Calu3 (cell line): ENCODE data around the gene PHYKPL. TPM values are rescaled to one million over a fixed set of nuclear protein-coding genes. Genes with fewer than 3 reads are reported as not detected.
"Not testable (repeated sequence)": the region's sequence is repeated elsewhere in the genome, so short reads cannot be mapped to it uniquely, and the experiment has no call there.

Experiments used
- BruUV-seq: library from RNA; stranded (reverse); fragments of 400-500 nt; replicated peaks from 2 replicates; lab custom pipeline; 2021; lab: Mats Ljungman, UMichigan
- CTCF ChIA-PET: fragments of 300-600 bp; sonication (Branson Sonifier 250); formaldehyde crosslinking; loops from one replicate; lab custom pipeline; 2022; ENCODE audit warnings: antibody characterized with exemption; lab: Charles Lee
- DNase-seq: peaks from one replicate; pipeline ENCODE4 v3.0.0; 2022
- H3K27ac Mint-ChIP-seq: one replicate; pipeline ENCODE4 v1.8.0; 2022; ENCODE audit warnings: mixed read lengths; ENCODE audit not compliant: unreplicated experiment
- H3K27me3 Mint-ChIP-seq: one replicate; pipeline ENCODE4 v1.8.0; 2022; ENCODE audit warnings: mixed read lengths; ENCODE audit not compliant: unreplicated experiment
- H3K36me3 Mint-ChIP-seq: one replicate; pipeline ENCODE4 v1.8.0; 2022; ENCODE audit warnings: mild to moderate bottlenecking, moderate library complexity, mixed read lengths; ENCODE audit not compliant: insufficient read depth, unreplicated experiment
- H3K4me1 Mint-ChIP-seq: one replicate; pipeline ENCODE4 v1.8.0; 2022; ENCODE audit warnings: mild to moderate bottlenecking, low read depth, mixed read lengths; ENCODE audit not compliant: unreplicated experiment
- H3K4me3 Mint-ChIP-seq: one replicate; pipeline ENCODE4 v1.8.0; 2022; ENCODE audit warnings: mild to moderate bottlenecking, low read depth, moderate library complexity, mixed read lengths; ENCODE audit not compliant: unreplicated experiment
- H3K9me3 Mint-ChIP-seq: one replicate; pipeline ENCODE4 v1.8.0; 2022; ENCODE audit warnings: low read depth, mixed read lengths; ENCODE audit not compliant: unreplicated experiment
- CTCF ChIP-seq: fragments of 200-600 bp; IDR thresholded peaks from one replicate; pipeline ENCODE4 v1.8.0; 2022; ENCODE audit warnings: antibody characterized with exemption; ENCODE audit not compliant: unreplicated experiment
- intact Hi-C: fragments of 100-400 bp; cut with micrococcal nuclease; formaldehyde crosslinking; loops from one replicate; pipeline ENCODE4 v1.10.0; 2022; ENCODE audit not compliant: unreplicated experiment
- total RNA-seq: library from RNA; stranded (reverse); gene quantifications from 2 replicates; pipeline ENCODE4 v1.2.3, GENCODE V29; 2022

PHYKPL gene
- total RNA-seq, 1 experiment from 2014 or later: 96.7 TPM

- no peak overlapping the region for H3K4me3 Mint-ChIP-seq
- H3K36me3 Mint-ChIP-seq: no peaks in the 10 kb centered on the region
- DNase-seq: no peak
- CTCF ChIA-PET: no interaction called here
- BruUV-seq: no TSS peak
- no peak for TF ChIP-seq CTCF
- no peak overlapping the region for H3K27ac Mint-ChIP-seq
- no peaks in the 10 kb centered on the region for H3K4me1 Mint-ChIP-seq
- intact Hi-C loops: no loop called here
- peaks cover 52% of the 10 kb centered on the region for H3K27me3 Mint-ChIP-seq
- no peaks in the 10 kb centered on the region for H3K9me3 Mint-ChIP-seq
Measured at GRCh38 chr5:178256746-178257145, 24.1 kb upstream of the PHYKPL start.

- H3K4me3 Mint-ChIP-seq, H3K36me3 Mint-ChIP-seq, CTCF ChIA-PET, BruUV-seq, DNase-seq, intact Hi-C loops, H3K27ac Mint-ChIP-seq, H3K9me3 Mint-ChIP-seq, H3K4me1 Mint-ChIP-seq: not testable (repeated sequence)
- H3K27me3 Mint-ChIP-seq: peaks cover 34% of the 10 kb centered on the region
Measured at GRCh38 chr5:178253632-178254031, 21.0 kb upstream of the PHYKPL start.

GRCh38 chr5:178252258-178252657 lies 19.7 kb upstream of the PHYKPL start:
- Mint-ChIP-seq H3K36me3 (no peaks in the 10 kb centered on the region), H3K4me3 (no peak overlapping the region), H3K9me3 (no peaks in the 10 kb centered on the region), H3K27ac (no peak overlapping the region), H3K4me1 (no peaks in the 10 kb centered on the region), H3K27me3 (peaks cover 34% of the 10 kb centered on the region)
- no peak for TF ChIP-seq CTCF
- CTCF ChIA-PET: no interaction called here
- intact Hi-C loops: no loop called here
- BruUV-seq: no TSS peak
- DNase-seq: no peak

- peaks cover 32% of the 10 kb centered on the region for H3K27me3 Mint-ChIP-seq
- no peaks in the 10 kb centered on the region for H3K36me3 Mint-ChIP-seq
- CTCF ChIA-PET: interaction anchor here (0.7 kb wide), 2 partner anchors 256 to 297 kb away, joined by 6 to 12 read pairs; no protein-coding TSS in a partner anchor
- H3K4me3 Mint-ChIP-seq: no peak overlapping the region
- no peak overlapping the region for H3K27ac Mint-ChIP-seq
- no peaks in the 10 kb centered on the region for H3K4me1 Mint-ChIP-seq
- H3K9me3 Mint-ChIP-seq: no peaks in the 10 kb centered on the region
- DNase-seq: no peak
- no TSS peak for BruUV-seq
- TF ChIP-seq CTCF: no peak
- intact Hi-C loops: no loop called here
Measured at GRCh38 chr5:178250263-178250662, 17.7 kb upstream of the PHYKPL start.

- Mint-ChIP-seq H3K9me3 (no peaks in the 10 kb centered on the region), H3K27me3 (peaks cover 24% of the 10 kb centered on the region), H3K4me1 (no peaks in the 10 kb centered on the region), H3K36me3 (no peaks in the 10 kb centered on the region), H3K4me3 (no peak overlapping the region), H3K27ac (no peak overlapping the region)
- BruUV-seq: no TSS peak
- DNase-seq: no peak
- CTCF ChIA-PET: interaction anchor here (0.5 to 0.7 kb wide), 3 partner anchors 15 to 1662 kb away, joined by 3 to 6 read pairs (median 3); no protein-coding TSS in a partner anchor
- no peak for TF ChIP-seq CTCF
- intact Hi-C loops: no loop called here
Measured at GRCh38 chr5:178249191-178249989, 16.8 kb upstream of the PHYKPL start.
